Measurements from ENCODE around the gene INPP5E.

The INPP5E gene, protein sequence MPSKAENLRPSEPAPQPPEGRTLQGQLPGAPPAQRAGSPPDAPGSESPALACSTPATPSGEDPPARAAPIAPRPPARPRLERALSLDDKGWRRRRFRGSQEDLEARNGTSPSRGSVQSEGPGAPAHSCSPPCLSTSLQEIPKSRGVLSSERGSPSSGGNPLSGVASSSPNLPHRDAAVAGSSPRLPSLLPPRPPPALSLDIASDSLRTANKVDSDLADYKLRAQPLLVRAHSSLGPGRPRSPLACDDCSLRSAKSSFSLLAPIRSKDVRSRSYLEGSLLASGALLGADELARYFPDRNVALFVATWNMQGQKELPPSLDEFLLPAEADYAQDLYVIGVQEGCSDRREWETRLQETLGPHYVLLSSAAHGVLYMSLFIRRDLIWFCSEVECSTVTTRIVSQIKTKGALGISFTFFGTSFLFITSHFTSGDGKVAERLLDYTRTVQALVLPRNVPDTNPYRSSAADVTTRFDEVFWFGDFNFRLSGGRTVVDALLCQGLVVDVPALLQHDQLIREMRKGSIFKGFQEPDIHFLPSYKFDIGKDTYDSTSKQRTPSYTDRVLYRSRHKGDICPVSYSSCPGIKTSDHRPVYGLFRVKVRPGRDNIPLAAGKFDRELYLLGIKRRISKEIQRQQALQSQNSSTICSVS

DNA sequence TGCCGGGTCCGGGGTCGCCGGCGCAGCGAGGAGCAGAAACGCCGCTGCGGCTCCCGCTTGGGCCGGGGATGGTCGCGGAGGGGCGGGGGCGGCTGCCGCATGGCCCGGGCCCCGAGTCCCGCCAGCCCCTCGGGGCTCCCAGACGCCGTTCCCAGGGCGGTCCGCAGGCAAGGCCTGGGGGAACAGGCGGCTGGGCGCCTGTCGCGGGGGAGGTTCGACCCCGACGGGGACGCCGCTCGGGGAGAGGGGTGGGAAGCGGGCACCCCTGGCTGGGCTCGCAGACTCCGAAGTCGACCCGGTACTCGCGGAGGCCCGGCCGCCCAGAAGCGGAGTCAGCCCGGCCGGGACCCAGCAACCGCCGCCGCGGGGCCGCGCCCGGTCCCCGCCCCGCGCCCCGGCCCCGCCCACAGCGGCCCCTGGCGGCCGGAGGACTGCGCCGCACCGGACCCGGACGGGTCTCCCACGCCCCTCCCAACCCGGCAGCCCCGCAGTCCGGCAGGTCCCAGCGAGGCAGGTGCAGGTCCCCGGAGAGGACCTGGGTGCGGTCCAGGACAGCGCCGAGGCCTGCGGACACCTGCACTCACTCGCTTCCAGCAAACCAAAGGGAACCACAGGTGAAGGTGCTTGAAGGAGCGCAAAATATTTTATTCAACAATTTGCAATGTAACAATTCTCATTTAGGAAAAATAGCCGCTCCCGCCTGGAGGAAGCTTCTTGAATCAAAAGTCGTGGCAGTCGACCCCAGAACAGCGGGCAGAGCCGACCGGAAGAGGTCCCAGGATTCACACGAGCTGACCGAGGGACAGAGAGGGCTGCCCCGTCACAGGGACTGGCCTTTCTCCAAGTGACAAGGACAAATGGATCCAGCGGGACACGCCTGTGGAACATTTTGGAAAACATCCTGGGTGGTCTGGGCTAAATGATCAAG, at the start of gene INPP5E:
Gene INPP5E (minus strand): TSS at position 365 of the 928 bp plus-strand sequence. CDS start 426 bp downstream, outside the sequence.
- peak; percentile 82 for DNase-seq

DNA sequence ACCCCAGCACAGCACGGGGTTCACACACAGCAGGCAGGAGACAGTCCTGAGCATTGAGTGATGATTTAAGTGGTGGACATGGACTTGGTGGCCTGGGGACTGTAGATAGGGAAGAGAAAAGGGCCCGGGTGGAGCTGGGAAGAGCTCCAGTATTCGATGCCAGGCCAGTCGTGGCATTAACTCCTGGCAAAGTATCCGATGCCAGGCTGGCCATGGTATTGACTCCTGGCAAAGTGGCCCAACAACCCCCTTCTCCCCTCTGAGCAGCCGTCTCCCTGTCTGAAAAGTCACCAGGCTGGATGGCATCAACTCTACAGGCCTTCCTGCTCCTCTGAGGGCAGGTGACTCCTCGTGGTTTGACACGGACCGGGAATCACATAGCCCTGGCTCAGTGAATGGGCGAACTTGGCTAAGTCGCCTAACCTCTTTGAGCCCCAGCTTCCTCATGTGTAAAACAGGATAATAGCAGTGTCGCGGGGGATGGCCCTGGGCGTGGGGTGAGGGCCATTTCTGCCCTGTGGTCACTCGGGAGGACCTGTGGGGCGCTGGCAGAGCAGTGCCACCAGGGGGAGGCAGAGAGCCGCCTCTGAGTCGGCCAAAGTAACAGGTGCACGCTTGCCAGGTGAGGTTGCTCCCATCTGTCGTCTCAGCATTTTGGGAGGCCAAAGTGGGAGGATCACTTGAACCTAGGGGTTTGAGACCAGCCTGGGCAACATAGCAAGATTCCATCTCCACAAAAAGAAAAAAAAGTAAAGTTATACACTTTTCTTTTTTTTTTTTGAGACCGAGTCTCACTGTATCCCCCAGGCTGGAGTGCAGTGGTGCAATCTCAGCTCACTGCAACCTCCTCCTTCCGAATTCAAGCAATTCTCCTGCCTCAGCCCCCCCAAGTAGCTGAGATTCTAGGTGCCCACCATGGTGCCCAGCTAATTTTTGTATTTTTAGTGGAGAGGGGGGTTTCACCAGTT, 48.9 kb upstream of the INPP5E start:
- peak; percentile 70 for DNase-seq

DNA sequence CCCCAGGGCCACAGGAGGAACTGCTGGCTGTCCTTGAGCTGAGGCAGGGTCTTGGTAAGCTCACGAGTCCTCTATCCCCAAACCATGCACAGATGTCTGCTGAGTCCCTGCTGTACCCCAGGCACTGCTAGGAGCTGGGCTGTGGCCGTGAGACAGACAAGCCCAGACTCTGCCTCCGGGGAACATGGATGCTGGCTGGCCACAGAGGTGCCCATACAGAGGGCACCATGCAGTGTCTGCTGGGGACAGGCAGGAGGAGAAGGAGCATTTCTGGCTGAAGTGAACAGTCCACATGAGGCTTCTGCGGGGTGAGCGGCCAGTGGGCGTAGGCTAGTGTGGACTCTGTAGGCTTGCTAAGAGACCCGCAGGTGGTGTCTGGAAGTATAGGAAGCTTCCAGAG, 48.0 kb upstream of the INPP5E start:
- DNase-seq = no peak

DNA sequence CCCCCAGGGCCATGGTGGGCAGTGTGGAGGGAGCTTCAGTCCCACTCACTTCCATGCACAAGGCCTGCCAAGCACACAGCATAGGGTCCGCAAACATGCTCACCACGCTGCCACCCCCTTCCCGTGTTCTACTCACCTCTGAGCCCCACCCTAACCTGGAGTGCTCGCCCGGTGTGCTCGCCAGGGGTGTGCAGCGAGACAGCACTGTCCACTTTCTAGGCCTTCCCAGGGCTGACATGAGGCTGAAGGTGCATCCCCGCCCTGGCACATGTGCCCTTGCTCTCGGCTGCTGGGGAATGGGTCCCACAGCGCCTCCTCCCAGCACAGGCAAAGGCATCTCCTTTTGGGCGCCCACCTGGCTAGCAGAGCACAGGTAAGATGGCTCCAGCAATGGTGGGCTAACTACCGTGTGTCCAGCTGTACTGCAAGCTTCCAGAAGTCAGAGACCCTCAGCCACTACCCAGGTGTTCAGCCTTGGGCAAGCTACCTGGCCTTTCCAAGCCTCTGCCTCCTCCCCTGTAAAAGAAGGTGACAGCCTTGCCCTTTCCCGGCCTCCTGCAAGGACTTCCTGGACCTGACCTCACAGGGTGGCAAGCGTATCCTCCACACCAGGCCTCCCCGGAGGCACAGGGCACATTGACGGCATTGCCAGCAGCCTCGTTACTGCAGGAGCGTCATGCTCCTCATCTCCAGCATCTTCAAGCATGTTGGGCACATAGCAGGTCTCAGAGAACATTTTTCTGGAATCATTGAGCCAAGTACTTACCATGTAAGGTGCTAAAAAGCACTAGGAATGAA, 47.4 kb upstream of the INPP5E start:
- DNase-seq = no peak

DNA sequence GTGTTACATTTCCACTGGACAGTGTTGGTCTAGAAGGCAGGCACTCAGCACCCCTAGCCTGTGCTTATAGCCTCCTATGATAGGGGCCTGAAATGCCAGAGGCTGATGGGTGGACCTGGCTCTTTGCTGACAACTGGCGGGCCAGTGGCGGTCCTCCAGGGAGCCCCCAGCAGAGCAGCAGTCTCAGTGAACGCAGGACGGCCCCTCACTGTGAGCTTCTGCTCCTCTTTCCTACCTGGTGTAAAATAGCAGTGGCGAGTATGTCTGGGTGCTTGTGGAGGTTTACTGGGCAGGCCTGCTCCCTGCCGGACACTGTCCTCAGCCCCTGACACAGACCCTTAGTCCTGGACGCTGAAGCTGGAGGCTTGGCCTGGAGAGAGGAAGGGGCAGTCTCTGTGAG, 46.5 kb upstream of the INPP5E start:
- DNase-seq = no peak

DNA sequence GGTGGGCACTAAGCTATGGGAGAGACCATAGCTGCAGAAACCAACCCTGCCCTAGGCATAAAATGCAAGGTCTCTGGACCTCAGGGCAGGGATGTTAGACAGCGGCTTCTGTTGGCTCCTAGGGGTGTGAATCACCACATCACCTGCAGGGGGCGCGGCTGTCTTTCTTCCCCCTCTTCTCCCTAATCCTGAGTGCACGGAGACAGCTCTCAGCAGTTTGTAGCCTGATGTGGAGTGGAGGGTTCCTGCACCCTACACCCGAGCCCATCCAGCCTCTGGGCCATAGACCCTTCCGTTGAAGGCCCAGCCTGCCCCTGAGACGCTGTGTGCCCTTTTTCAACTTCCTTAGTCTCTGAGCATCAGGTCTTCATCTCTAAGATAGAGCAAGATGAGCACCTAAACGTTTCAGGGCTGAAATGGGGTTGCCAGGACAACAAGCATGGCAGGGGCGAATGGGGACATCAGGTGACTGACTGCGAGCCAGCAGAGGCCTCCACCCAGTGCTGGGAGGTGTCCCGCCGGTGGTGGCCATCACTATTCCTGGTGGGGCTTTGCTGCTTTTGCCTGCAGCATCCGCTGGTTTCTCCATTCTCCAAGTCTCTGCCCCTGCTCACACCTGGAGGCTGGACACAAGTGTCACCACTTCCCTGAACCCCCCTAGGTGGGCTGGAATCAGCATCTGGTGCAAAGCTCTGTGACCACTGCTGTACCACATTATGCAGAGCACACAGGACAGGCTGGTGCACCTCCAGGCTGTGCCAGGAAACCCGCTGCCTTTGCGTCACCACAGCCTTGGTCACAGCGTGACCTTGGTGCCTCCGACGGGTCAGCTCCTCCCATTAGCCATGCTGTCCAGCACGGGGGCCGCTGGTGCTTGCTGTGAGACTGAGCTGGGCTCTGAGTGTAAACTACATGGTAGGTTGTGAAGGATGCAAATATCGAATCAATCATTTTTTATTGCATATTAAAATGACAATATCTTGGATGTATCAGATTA, 45.7 kb upstream of the INPP5E start:
- peak; percentile 83 for DNase-seq

DNA sequence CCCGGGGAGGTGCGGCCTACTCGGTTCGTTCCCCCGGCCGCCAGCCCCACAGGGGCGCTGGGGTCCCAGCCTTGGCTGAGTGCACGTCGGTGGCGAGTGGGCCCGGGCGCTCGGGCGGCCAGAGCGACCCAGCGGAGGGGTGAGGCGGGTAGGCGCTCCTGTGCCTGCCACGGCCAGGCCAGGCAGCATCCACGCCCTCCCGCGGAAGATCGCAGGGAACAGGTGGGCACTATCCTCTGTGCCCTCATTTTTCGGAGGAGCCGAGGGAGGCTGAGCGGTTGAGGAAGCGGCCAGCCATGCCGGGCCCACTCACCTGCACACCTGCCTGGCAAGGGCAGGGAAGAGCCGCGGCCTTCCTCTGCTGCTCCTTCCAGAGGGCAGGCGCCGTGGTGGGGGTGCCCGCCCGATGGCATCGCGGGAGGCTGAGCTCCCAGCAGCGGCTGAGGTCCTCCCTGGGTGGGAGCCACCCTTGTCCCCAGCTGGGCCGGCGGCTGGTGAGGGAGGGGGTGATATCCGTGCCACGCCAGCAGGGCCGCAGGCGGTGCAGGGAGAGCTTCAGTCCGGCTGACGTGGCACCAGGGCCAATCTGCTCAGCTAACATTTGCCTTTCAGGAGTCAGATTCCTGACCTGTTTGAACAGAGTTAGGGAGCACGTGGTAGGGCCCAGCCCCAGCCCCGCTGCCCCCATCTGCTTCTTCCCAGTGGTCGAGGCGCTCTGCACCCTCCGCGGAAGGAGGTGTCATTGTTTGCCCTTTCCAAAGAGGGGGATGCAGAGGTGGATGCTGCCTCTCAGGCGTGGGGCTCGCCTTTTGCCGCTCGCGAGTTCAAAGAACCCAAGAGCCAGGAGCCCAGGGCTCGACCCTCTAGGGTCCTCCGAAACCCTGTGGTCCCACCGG, 44.8 kb upstream of the INPP5E start:
- DNase-seq = peak; percentile 81

DNA sequence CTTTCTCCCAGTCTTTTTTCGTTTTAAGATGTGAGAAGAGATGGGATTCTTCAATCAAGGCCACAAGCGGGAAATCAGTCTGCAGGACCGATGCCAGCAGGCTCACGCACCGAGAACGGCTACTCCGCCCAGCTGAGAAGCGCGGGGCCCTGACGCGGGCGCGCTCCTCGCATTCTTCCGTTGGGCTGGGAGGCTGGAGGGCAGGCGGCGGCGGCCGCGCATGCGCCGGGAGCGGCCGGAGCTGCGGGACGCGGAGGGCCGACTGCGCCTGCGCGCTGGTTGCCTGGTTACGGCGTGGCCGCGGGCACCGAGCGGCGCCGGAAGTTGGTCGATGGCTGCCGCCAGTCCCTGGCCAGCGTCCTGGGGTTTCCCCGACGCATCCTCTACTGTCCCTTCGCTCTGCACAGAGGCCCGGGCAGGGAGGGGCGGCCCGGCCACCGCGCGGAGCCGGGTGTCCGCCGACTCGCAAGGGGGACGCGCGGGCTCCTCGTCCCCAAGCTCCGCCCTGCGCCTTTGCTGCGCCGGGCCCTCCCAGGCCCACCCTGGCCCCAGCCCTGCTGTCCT, 44.0 kb upstream of the INPP5E start:
- DNase-seq = peak; percentile 96

DNA sequence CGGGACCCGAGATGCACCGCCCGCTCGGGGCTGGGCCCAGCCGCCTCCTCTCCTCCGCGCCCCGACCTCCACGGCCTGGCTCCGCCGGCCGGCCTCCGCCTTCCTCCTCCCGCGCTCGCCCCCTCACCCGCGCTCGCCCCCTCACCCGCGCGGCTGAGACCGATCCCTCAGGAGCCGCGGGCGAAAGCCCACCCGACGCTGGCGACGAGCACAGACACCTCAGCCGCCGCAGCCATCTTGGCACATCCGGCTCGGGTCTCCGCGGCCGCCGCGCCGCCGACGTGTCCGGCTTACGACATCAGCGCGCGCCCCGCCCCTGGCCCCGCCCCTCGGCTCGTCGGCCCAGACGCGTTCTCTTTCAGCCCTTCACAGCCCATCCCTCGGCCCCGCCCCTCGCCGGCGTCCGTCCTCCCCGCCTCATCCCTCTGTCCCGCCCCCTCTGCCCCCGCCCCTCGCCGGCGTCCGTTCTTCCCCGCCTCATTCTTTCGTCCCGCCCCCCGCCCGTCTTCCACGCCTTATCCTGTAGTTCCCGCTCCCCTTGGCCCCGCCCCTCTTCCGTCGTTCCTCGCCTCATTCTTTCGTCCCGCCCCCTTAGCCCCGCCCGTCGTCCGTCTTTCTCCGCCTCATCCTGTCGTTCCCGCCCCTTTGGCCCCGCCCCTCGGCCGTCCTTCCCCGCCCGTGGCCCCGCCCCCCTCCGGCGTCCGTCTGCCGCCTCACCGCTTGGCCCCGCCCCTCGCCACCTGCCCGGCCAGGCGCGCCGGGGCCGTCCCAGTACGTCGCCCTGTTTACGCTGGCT, 43.3 kb upstream of the INPP5E start, which contains the start of gene SEC16A:
Gene SEC16A (minus strand): TSS at position 248 of the 796 bp plus-strand sequence. CDS start 5,425 bp downstream, outside the sequence.
- peak; percentile 99 for DNase-seq

DNA sequence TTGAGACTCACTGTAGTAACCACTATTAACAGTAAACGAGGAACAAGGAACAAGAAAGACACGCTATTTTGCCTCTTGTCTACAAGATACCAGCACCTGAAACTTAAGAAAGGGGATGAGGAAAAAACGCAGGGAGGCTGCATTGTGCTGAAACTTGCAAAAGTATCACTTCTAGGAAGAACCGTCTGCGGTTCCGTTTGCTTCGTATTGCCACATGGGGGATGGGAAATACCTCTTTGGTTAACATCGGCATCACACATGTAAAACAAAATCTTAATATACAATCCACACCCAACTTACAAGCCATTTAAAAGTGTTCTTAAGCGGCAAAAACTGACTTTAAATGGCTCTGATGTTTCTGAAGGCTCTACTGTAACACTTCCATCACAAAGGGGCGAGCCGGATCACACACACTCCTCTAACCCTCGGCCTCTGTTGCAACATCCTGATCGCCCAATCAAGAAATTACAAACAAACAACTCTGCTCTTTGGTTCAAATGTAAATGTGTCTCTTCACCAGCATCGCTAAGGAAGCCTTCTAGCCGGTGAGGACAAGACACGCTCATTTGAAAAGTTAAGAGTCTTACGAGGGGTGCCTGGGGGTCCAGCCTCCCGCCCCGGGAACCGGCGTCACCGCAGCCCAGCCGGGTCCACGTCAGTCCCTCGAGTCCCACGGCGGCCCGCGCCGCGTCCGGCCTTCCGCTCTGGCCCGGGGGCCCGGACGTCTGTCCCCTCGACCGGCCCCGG, 42.6 kb upstream of the INPP5E start:
- DNase-seq = peak; percentile 69

DNA sequence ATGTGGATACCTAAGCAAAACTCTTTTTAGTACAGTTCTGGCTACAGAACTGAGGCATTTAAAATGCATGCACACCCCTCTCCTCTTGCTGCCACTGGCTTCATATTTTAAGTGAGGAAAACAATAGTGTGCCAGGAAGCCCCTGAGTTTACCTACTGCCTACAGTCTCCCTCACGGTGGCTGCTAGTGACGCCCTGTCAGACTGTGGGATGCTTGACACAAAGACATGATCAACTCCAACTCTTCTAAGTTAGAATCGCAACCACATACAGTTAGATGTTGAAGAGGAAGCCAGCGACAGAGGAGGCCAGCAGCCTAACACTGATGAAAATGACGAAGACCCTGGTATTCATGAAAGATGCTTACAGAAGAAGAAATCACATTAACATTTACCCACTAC, 41.9 kb upstream of the INPP5E start:
- no peak for DNase-seq

DNA sequence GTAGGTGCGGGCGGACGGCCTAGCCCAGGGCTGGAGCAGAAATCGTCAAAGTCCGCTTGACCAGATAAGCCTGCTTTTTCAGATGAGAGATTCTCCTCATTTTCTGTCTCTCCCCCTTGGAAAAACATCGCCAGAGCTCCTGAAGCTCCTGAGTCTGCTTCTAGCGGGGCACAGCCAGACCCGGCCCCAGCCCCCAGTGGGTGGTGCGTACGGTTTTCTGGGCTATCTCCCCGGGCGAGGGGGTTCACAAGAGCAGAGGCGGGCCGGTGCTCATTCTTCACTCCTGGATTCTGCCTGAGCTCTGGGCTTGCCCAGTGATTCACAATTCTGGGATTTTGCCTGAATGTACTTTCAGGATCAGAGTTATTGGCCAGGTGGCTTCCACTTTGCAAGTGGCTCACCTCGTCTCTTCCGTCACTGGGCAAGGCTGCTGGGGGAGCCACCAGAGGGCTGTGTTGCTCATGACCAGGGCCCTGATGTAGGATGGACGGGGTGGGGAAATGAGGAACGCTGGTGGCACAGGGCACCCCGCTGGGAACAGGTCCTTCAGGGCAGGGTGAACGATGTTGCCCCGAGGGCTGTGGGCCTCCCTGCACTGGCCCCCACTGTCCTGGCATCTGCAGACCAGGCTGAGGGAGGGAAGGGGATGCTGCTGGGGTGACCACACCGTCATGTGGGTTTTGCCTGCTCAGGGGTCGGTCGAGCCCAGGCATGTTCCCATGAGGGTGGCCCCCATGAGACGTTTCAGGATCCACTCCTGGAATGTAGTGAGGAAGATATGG, 36.9 kb upstream of the INPP5E start:
- no peak for DNase-seq

DNA sequence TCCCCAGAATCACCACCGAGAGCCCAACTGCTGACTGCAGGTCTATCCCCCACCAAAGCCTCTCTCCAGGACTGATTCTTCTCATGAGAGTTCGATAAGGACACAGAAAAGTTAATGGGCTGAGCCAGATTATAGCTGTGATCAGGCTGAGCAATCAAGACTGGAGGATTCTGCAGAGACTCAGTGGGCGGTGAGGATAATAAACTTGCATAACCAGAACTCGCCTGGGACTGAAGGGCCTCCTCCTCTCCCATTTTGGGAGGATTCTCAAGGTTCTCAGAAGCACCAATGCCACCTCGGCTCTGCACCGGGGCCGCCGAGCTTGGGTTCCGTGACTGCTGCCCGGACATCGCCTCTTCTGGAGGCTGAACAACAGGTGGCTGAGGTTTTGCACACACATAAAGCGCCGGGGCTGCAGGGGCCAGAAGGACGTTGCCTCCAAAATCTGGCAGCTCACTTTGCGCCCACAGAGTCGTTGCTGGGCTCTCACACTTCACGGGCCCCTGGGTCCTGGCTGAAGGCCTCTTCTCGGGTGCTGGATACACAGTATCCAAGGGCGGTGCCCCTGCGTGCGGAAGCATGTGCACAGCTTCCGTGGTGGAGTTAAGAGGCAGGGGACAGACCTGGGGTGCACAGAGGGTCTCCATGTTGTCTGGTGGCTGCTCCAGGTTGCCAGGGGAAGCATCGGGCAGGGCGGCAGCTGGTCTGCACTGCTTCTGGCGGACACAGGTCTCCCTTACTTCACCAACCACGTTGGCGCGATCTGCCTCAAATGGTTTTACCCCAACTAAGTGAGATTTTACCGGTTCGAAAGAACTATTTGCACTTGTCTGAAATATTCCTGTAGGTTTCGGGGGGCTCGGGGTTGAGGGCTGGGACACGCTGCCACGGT, 35.6 kb upstream of the INPP5E start:
- no peak for DNase-seq

DNA sequence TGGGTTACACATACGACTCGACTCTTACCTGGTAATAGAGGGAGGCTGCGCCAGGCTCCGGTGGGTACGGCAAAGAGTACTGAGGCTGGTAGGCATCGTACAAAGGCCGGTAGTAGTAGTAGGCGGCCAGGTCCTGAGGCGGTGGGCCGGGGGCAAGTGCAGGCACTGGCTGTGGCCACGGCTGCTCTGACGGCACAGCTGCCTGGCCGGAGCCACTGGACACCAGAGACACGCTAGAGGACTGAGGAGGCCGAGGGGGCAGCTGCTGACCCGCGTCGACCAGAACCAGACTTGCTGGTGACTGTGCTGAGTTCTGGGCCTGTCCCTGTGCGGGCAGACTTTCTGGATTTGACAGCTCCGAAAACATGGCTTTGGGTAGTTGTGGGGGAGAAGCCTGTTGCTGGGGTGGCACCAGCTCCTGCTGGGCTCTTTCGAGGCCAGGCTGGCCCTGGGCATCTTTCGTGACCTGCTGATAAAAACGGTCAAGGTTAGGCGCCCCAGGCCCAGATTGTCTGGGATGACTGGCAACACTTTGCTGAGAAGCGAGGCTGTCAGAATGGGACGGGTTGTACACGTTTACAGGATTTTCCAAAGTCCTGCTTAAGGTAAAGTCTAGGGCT, 34.5 kb upstream of the INPP5E start:
- DNase-seq = no peak
